WTC11 (cell line): ENCODE data around the gene NXN. TPM values are rescaled to one million over a fixed set of nuclear protein-coding genes. Genes with fewer than 3 reads are reported as not detected.

Source experiments
- ATAC-seq: fragments of 200-7000 bp; cut with Tn5 transposase; 2 replicates; pipeline ENCODE4 v1.10.0; 2021; ENCODE audit warnings: mild to moderate bottlenecking, moderate library complexity
- CTCF ChIA-PET: fragments of 300-600 bp; sonication (Branson Sonifier 250); formaldehyde crosslinking; loops from one replicate; lab custom pipeline; 2021; ENCODE audit warnings: antibody characterized with exemption; lab: Charles Lee
- POLR2A ChIA-PET: fragments of 350-600 bp; sonication (Branson Sonifier 250); formaldehyde crosslinking; loops from one replicate; lab custom pipeline; 2021; ENCODE audit warnings: antibody characterized with exemption; lab: Charles Lee
- DNase-seq: peaks from one replicate; pipeline ENCODE4 v3.0.0; 2021; ENCODE audit warnings: low spot score
- H3K27ac Mint-ChIP-seq: 2 replicates; pipeline ENCODE4 v1.8.0; 2021; ENCODE audit warnings: mixed read lengths
- H3K27me3 Mint-ChIP-seq: 2 replicates; pipeline ENCODE4 v1.8.0; 2021; ENCODE audit warnings: low read depth, mild to moderate bottlenecking, moderate library complexity, mixed read lengths
- H3K36me3 Mint-ChIP-seq: 2 replicates; pipeline ENCODE4 v1.8.0; 2021; ENCODE audit warnings: mixed read lengths
- H3K4me1 Mint-ChIP-seq: 2 replicates; pipeline ENCODE4 v1.8.0; 2022; ENCODE audit warnings: mixed read lengths
- H3K4me3 Mint-ChIP-seq: 2 replicates; pipeline ENCODE4 v1.8.0; 2021; ENCODE audit warnings: mild to moderate bottlenecking, moderate library complexity, mixed read lengths
- H3K9me3 Mint-ChIP-seq: 2 replicates; pipeline ENCODE4 v1.8.0; 2021; ENCODE audit warnings: mixed read lengths
- CREM ChIP-seq: sonication (generic); formaldehyde crosslinking; IDR thresholded peaks from 2 replicates; pipeline ENCODE4 v1.8.1; 2022; ENCODE audit warnings: mild to moderate bottlenecking, missing genetic modification reagents, moderate library complexity
- EMX1 ChIP-seq: fragments of 250-450 bp; sonication (Bioruptor Pico); IDR thresholded peaks from 2 replicates; pipeline ENCODE4 v1.8.0; 2021; ENCODE audit warnings: mild to moderate bottlenecking
- FOXJ3 ChIP-seq: sonication (generic); formaldehyde crosslinking; IDR thresholded peaks from 2 replicates; pipeline ENCODE4 v1.9.0; 2021; ENCODE audit warnings: missing genetic modification reagents, mild to moderate bottlenecking, borderline replicate concordance
- GTF2I ChIP-seq: fragments of 250-450 bp; sonication (Bioruptor Pico); conservative IDR thresholded peaks from 2 replicates; pipeline ENCODE4 v1.4.0; 2021; ENCODE audit warnings: mild to moderate bottlenecking
- NFATC4 ChIP-seq: fragments of 250-450 bp; sonication (Bioruptor Pico); IDR thresholded peaks from 2 replicates; pipeline ENCODE4 v1.9.0; 2021; ENCODE audit warnings: mild to moderate bottlenecking
- OVOL2 ChIP-seq: fragments of 250-450 bp; sonication (Bioruptor Pico); IDR thresholded peaks from 2 replicates; pipeline ENCODE4 v1.9.0; 2021; ENCODE audit warnings: mild to moderate bottlenecking, borderline replicate concordance
- PRRX2 ChIP-seq: fragments of 250-450 bp; sonication (Bioruptor Pico); IDR thresholded peaks from 2 replicates; pipeline ENCODE4 v1.8.0; 2021; ENCODE audit warnings: mild to moderate bottlenecking
- SOX15 ChIP-seq: fragments of 250-450 bp; sonication (Bioruptor Pico); IDR thresholded peaks from 2 replicates; pipeline ENCODE4 v1.9.0; 2021; ENCODE audit warnings: mild to moderate bottlenecking
- SP1 ChIP-seq: sonication (generic); formaldehyde crosslinking; conservative IDR thresholded peaks from 2 replicates; pipeline ENCODE4 v1.8.1; 2022; ENCODE audit warnings: missing genetic modification reagents
- TCF7 ChIP-seq: sonication (generic); formaldehyde crosslinking; IDR thresholded peaks from 2 replicates; pipeline ENCODE4 v1.8.0; 2022; ENCODE audit warnings: mild to moderate bottlenecking, low read depth, missing genetic modification reagents, moderate library complexity
- total RNA-seq: library from RNA; stranded (reverse); gene quantifications from 3 replicates; pipeline ENCODE4 v1.2.3, GENCODE V29; 2021
- TF ChIP-seq, protein P1 (sequence below): fragments of 250-450 bp; sonication (Bioruptor Pico); IDR thresholded peaks from 2 replicates; pipeline ENCODE4 v1.9.0; 2021; ENCODE audit warnings: mild to moderate bottlenecking
- TF ChIP-seq, protein P2 (sequence below): sonication (generic); formaldehyde crosslinking; IDR thresholded peaks from 2 replicates; pipeline ENCODE4 v1.8.0; 2022; ENCODE audit warnings: missing genetic modification reagents
- TF ChIP-seq, protein P3 (sequence below): sonication (generic); formaldehyde crosslinking; conservative IDR thresholded peaks from 2 replicates; pipeline ENCODE4 v1.8.1; 2022; ENCODE audit warnings: mild to moderate bottlenecking, missing genetic modification reagents
- TF ChIP-seq, protein P4 (sequence below): fragments of 250-450 bp; sonication (Bioruptor Pico); IDR thresholded peaks from 2 replicates; pipeline ENCODE4 v1.9.0; 2021; ENCODE audit warnings: moderate library complexity, mild to moderate bottlenecking, inconsistent platforms, borderline replicate concordance
- TF ChIP-seq, protein P5 (sequence below): fragments of 200-600 bp; IDR thresholded peaks from 2 replicates; pipeline ENCODE4 v1.8.0; 2022; ENCODE audit warnings: antibody characterized with exemption
- TF ChIP-seq, protein P6 (sequence below): sonication (generic); formaldehyde crosslinking; IDR thresholded peaks from 2 replicates; pipeline ENCODE4 v1.8.0; 2023; ENCODE audit warnings: missing genetic modification reagents
- TF ChIP-seq, protein P7 (sequence below): fragments of 250-450 bp; sonication (Bioruptor Pico); IDR thresholded peaks from 2 replicates; pipeline ENCODE4 v1.9.0; 2021; ENCODE audit warnings: mild to moderate bottlenecking, borderline replicate concordance

Gene NXN
- total RNA-seq, 1 experiment from 2014 or later, result 96.8 TPM

DNA sequence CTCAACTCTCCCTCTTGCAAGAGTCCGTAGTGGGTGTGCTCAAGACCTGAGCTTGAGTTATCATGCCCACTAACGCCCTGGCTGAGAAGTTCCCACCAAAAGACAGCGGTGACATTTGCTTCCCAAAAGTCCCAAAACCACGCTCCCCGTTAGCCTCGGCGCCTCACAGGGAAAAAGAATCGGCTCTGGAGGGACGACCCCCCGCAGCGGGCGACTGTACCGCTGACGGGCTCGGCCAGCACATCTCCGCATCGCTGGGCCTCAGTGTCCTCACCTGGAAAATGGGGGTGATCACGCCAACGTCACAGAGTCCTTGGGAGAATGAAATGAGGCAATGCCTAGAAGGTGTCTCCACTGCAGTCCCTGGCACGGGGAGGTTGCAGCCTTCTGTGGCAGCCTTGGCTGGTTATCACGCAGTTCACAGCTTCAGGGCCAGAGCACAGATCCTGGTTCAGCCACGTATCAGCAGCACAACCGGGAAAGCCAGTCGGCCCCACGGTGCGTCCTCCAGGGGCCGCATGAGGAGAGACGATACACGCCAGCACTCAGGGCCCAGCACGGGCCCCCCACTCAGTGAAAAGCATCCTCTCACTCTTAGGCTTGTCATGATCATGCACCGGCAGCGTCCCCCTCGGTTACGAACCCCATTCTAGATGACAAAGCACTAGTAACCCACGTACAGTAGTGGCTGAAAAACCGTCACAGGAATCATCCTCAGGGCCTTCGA lies 32.9 kb downstream of the NXN start:
- Mint-ChIP-seq H3K36me3 (peaks cover 8% of the 10 kb centered on the region), H3K4me3 (no peak overlapping the region), H3K27me3 (no peaks in the 10 kb centered on the region), H3K27ac (peak overlapping the region; percentile 91), H3K9me3 (no peaks in the 10 kb centered on the region), H3K4me1 (peaks cover 45% of the 10 kb centered on the region)
- no peak for DNase-seq
- CTCF ChIA-PET, result interaction anchor here (0.9 to 1.1 kb wide), 2 partner anchors 35 to 201 kb away, joined by 4 to 6 read pairs; no protein-coding TSS in a partner anchor
- POLR2A ChIA-PET, result no interaction called here
- TF ChIP-seq SP1 (CRISPR knock-in tag) (no peak), PRRX2 (CRISPR knock-in tag) (no peak), CREM (no peak), EMX1 (CRISPR knock-in tag) (no peak), OVOL2 (CRISPR knock-in tag) (no peak)
- TF ChIP-seq, protein P1, sequence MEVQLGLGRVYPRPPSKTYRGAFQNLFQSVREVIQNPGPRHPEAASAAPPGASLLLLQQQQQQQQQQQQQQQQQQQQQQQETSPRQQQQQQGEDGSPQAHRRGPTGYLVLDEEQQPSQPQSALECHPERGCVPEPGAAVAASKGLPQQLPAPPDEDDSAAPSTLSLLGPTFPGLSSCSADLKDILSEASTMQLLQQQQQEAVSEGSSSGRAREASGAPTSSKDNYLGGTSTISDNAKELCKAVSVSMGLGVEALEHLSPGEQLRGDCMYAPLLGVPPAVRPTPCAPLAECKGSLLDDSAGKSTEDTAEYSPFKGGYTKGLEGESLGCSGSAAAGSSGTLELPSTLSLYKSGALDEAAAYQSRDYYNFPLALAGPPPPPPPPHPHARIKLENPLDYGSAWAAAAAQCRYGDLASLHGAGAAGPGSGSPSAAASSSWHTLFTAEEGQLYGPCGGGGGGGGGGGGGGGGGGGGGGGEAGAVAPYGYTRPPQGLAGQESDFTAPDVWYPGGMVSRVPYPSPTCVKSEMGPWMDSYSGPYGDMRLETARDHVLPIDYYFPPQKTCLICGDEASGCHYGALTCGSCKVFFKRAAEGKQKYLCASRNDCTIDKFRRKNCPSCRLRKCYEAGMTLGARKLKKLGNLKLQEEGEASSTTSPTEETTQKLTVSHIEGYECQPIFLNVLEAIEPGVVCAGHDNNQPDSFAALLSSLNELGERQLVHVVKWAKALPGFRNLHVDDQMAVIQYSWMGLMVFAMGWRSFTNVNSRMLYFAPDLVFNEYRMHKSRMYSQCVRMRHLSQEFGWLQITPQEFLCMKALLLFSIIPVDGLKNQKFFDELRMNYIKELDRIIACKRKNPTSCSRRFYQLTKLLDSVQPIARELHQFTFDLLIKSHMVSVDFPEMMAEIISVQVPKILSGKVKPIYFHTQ, result no peak
- TF ChIP-seq, protein P2, sequence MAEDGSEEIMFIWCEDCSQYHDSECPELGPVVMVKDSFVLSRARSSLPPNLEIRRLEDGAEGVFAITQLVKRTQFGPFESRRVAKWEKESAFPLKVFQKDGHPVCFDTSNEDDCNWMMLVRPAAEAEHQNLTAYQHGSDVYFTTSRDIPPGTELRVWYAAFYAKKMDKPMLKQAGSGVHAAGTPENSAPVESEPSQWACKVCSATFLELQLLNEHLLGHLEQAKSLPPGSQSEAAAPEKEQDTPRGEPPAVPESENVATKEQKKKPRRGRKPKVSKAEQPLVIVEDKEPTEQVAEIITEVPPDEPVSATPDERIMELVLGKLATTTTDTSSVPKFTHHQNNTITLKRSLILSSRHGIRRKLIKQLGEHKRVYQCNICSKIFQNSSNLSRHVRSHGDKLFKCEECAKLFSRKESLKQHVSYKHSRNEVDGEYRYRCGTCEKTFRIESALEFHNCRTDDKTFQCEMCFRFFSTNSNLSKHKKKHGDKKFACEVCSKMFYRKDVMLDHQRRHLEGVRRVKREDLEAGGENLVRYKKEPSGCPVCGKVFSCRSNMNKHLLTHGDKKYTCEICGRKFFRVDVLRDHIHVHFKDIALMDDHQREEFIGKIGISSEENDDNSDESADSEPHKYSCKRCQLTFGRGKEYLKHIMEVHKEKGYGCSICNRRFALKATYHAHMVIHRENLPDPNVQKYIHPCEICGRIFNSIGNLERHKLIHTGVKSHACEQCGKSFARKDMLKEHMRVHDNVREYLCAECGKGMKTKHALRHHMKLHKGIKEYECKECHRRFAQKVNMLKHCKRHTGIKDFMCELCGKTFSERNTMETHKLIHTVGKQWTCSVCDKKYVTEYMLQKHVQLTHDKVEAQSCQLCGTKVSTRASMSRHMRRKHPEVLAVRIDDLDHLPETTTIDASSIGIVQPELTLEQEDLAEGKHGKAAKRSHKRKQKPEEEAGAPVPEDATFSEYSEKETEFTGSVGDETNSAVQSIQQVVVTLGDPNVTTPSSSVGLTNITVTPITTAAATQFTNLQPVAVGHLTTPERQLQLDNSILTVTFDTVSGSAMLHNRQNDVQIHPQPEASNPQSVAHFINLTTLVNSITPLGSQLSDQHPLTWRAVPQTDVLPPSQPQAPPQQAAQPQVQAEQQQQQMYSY, result no peak
- ATAC-seq, result no peak

DNA sequence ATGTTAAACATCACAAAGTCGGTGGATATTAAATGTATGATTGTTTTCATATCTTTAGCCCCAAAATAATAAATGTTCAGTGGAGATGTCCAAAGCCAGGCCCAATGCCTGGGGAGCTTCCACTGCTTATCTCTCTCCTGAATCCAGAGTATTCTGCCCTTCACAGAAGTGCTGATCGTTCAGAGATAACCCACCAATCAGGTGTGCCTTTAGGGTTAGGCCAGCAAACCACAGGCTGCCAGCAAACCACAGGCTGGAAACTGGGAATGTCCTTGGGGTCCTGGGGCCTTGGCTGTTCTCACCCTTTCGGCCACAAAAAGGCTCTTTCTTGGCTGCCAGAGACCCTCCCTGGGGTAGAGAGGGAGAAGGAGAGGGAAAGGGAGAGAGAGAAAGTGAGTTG lies 33.9 kb downstream of the NXN start:
- H3K4me1 Mint-ChIP-seq, result peaks cover 39% of the 10 kb centered on the region
- ChIA-PET CTCF (interaction anchor here (0.7 to 0.9 kb wide), 2 partner anchors 34 to 193 kb away, joined by 4 read pairs; no protein-coding TSS in a partner anchor), POLR2A (no interaction called here)
- no peaks in the 10 kb centered on the region for H3K9me3 Mint-ChIP-seq
- peaks cover 8% of the 10 kb centered on the region for H3K36me3 Mint-ChIP-seq
- H3K27me3 Mint-ChIP-seq, result no peaks in the 10 kb centered on the region
- peak; percentile 15; the same call in 1 of the 2 replicates for ATAC-seq
- H3K4me3 Mint-ChIP-seq, result no peak overlapping the region
- no peak for DNase-seq
- peak overlapping the region; percentile 96 for H3K27ac Mint-ChIP-seq
- TF ChIP-seq FOXJ3 (CRISPR knock-in tag) (no peak), GTF2I (CRISPR knock-in tag) (no peak), TCF7 (CRISPR knock-in tag) (no peak), NFATC4 (CRISPR knock-in tag) (no peak), SOX15 (CRISPR knock-in tag) (no peak)
- TF ChIP-seq, protein P3, sequence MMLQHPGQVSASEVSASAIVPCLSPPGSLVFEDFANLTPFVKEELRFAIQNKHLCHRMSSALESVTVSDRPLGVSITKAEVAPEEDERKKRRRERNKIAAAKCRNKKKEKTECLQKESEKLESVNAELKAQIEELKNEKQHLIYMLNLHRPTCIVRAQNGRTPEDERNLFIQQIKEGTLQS (CRISPR knock-in tag), result no peak
- TF ChIP-seq, protein P4, sequence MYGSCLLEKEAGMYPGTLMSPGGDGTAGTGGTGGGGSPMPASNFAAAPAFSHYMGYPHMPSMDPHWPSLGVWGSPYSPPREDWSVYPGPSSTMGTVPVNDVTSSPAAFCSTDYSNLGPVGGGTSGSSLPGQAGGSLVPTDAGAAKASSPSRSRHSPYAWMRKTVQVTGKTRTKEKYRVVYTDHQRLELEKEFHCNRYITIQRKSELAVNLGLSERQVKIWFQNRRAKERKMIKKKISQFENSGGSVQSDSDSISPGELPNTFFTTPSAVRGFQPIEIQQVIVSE (CRISPR knock-in tag), result no peak
- TF ChIP-seq, protein P5, sequence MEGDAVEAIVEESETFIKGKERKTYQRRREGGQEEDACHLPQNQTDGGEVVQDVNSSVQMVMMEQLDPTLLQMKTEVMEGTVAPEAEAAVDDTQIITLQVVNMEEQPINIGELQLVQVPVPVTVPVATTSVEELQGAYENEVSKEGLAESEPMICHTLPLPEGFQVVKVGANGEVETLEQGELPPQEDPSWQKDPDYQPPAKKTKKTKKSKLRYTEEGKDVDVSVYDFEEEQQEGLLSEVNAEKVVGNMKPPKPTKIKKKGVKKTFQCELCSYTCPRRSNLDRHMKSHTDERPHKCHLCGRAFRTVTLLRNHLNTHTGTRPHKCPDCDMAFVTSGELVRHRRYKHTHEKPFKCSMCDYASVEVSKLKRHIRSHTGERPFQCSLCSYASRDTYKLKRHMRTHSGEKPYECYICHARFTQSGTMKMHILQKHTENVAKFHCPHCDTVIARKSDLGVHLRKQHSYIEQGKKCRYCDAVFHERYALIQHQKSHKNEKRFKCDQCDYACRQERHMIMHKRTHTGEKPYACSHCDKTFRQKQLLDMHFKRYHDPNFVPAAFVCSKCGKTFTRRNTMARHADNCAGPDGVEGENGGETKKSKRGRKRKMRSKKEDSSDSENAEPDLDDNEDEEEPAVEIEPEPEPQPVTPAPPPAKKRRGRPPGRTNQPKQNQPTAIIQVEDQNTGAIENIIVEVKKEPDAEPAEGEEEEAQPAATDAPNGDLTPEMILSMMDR, result no peak
- TF ChIP-seq, protein P6, sequence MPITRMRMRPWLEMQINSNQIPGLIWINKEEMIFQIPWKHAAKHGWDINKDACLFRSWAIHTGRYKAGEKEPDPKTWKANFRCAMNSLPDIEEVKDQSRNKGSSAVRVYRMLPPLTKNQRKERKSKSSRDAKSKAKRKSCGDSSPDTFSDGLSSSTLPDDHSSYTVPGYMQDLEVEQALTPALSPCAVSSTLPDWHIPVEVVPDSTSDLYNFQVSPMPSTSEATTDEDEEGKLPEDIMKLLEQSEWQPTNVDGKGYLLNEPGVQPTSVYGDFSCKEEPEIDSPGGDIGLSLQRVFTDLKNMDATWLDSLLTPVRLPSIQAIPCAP (CRISPR knock-in tag), result no peak
- TF ChIP-seq, protein P7, sequence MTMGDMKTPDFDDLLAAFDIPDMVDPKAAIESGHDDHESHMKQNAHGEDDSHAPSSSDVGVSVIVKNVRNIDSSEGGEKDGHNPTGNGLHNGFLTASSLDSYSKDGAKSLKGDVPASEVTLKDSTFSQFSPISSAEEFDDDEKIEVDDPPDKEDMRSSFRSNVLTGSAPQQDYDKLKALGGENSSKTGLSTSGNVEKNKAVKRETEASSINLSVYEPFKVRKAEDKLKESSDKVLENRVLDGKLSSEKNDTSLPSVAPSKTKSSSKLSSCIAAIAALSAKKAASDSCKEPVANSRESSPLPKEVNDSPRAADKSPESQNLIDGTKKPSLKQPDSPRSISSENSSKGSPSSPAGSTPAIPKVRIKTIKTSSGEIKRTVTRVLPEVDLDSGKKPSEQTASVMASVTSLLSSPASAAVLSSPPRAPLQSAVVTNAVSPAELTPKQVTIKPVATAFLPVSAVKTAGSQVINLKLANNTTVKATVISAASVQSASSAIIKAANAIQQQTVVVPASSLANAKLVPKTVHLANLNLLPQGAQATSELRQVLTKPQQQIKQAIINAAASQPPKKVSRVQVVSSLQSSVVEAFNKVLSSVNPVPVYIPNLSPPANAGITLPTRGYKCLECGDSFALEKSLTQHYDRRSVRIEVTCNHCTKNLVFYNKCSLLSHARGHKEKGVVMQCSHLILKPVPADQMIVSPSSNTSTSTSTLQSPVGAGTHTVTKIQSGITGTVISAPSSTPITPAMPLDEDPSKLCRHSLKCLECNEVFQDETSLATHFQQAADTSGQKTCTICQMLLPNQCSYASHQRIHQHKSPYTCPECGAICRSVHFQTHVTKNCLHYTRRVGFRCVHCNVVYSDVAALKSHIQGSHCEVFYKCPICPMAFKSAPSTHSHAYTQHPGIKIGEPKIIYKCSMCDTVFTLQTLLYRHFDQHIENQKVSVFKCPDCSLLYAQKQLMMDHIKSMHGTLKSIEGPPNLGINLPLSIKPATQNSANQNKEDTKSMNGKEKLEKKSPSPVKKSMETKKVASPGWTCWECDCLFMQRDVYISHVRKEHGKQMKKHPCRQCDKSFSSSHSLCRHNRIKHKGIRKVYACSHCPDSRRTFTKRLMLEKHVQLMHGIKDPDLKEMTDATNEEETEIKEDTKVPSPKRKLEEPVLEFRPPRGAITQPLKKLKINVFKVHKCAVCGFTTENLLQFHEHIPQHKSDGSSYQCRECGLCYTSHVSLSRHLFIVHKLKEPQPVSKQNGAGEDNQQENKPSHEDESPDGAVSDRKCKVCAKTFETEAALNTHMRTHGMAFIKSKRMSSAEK, result no peak
